CD14-positive monocyte (primary cell): ENCODE data around the gene SF1. TPM values are rescaled to one million over a fixed set of nuclear protein-coding genes. Genes with fewer than 3 reads are reported as not detected.

Experiments used
- DNase-seq, 3 donors: peaks; one replicate each; pipeline ENCODE4 v3.0.0-alpha.2; 2011 to 2022
- H2AFZ ChIP-seq: 2 replicates; pipeline ENCODE4 v1.6.0; 2012; ENCODE audit warnings: mild to moderate bottlenecking, low read depth, low read length, inconsistent platforms; ENCODE audit not compliant: insufficient read depth, poor library complexity, severe bottlenecking
- H3K27ac ChIP-seq, 2 donors: 1 replicate in 1 of 2; 2 replicates in 1 of 2; pipeline ENCODE4 v1.5.1; 2012 to 2013; ENCODE audit warnings: low read length in 2 of 2, control low read depth in 1 of 2, inconsistent platforms in 1 of 2, low read depth in 1 of 2, mild to moderate bottlenecking in 1 of 2
- H3K27me3 ChIP-seq, 2 donors: one replicate each; pipeline versions ENCODE4 v1.6.0 to v1.6.1; 2011 to 2013; ENCODE audit warnings: low read length in 2 of 2; ENCODE audit not compliant: control insufficient read depth in 2 of 2, insufficient read depth in 2 of 2
- H3K36me3 ChIP-seq, 2 donors: replicated peaks in 1 of 2; 1 replicate in 1 of 2; 2 replicates in 1 of 2; pipeline versions ENCODE4 v1.5.1 to v1.6.1; 2012 to 2013; ENCODE audit warnings: low read length in 2 of 2, control low read depth in 1 of 2, inconsistent platforms in 1 of 2, mild to moderate bottlenecking in 1 of 2; ENCODE audit not compliant: insufficient read depth in 2 of 2, control insufficient read depth in 1 of 2
- H3K4me1 ChIP-seq, 2 donors: 1 replicate in 1 of 2; 2 replicates in 1 of 2; pipeline versions ENCODE4 v1.5.1 to v1.6.1; 2012 to 2013; ENCODE audit warnings: low read length in 2 of 2, control low read depth in 1 of 2, inconsistent platforms in 1 of 2, mild to moderate bottlenecking in 1 of 2, moderate library complexity in 1 of 2; ENCODE audit not compliant: insufficient read depth in 2 of 2, control insufficient read depth in 1 of 2
- H3K4me2 ChIP-seq: replicated peaks from 2 replicates; pipeline ENCODE3; 2012; ENCODE audit warnings: low read length, moderate library complexity, mild to moderate bottlenecking; ENCODE audit not compliant: poor library complexity, severe bottlenecking; ENCODE audit errors: extremely low read depth
- H3K4me3 ChIP-seq, 3 experiments: fragments of 200-600 bp in 1 of 3; sonication (generic) in 1 of 3; replicated peaks in 1 of 3; 1 replicate in 2 of 3; 2 replicates in 1 of 3; pipeline ENCODE4 v1.5.1; 2011 to 2013; ENCODE audit warnings: low read length in 3 of 3, mild to moderate bottlenecking in 3 of 3, control low read depth in 2 of 3, low read depth in 2 of 3, inconsistent platforms in 1 of 3, moderate library complexity in 1 of 3
- H3K79me2 ChIP-seq: 2 replicates; pipeline ENCODE4 v1.6.0; 2012; ENCODE audit warnings: mild to moderate bottlenecking, control low read depth, inconsistent platforms, low read length, moderate library complexity; ENCODE audit not compliant: insufficient read depth
- H3K9ac ChIP-seq: 2 replicates; pipeline ENCODE4 v1.6.0; 2017; ENCODE audit warnings: low read length, mild to moderate bottlenecking; ENCODE audit not compliant: insufficient read depth, poor library complexity, severe bottlenecking
- H3K9me3 ChIP-seq, 2 donors: replicated peaks in 1 of 2; 1 replicate in 1 of 2; 2 replicates in 1 of 2; pipeline versions ENCODE4 v1.5.1 to v1.6.1; 2012 to 2013; ENCODE audit warnings: low read length in 2 of 2, control low read depth in 1 of 2; ENCODE audit not compliant: control insufficient read depth in 1 of 2, insufficient read depth in 1 of 2
- H4K20me1 ChIP-seq: 2 replicates; pipeline ENCODE4 v1.6.0; 2012; ENCODE audit warnings: mild to moderate bottlenecking, low read length, control low read depth, moderate library complexity; ENCODE audit not compliant: insufficient read depth
- H3K27ac Mint-ChIP-seq, 7 donors: one replicate each; pipeline ENCODE4 v1.8.0; 2020; ENCODE audit warnings: mild to moderate bottlenecking in 7 of 7, mixed read lengths in 7 of 7, moderate library complexity in 6 of 7, inconsistent platforms in 2 of 7
- H3K27me3 Mint-ChIP-seq, 3 donors: one replicate each; pipeline ENCODE4 v1.8.0; 2021 to 2022; ENCODE audit warnings: low read depth in 3 of 3, mild to moderate bottlenecking in 3 of 3, mixed read lengths in 3 of 3, moderate library complexity in 3 of 3, inconsistent platforms in 1 of 3
- H3K36me3 Mint-ChIP-seq, 2 donors: one replicate each; pipeline ENCODE4 v1.8.0; 2020; ENCODE audit warnings: mixed read lengths in 2 of 2, inconsistent platforms in 1 of 2, mild to moderate bottlenecking in 1 of 2
- H3K4me1 Mint-ChIP-seq: one replicate; pipeline ENCODE4 v1.8.0; 2020; ENCODE audit warnings: mild to moderate bottlenecking, mixed read lengths
- H3K4me3 Mint-ChIP-seq, 2 donors: one replicate each; pipeline ENCODE4 v1.8.0; 2020; ENCODE audit warnings: mild to moderate bottlenecking in 2 of 2, mixed read lengths in 2 of 2, moderate library complexity in 1 of 2
- H3K9me3 Mint-ChIP-seq, 7 donors: one replicate each; pipeline ENCODE4 v1.8.0; 2020 to 2022; ENCODE audit warnings: mixed read lengths in 7 of 7, mild to moderate bottlenecking in 6 of 7, moderate library complexity in 6 of 7, inconsistent platforms in 2 of 7
- WGBS: methylation state at CpG from one replicate; pipeline ENCODE4 v1.1.5; 2013; ENCODE audit warnings: missing lambda C conversion rate; ENCODE audit not compliant: insufficient coverage; 5-methylcytosine and 5-hydroxymethylcytosine counted together
- intact Hi-C, 2 donors: fragments of 100-400 bp; cut with micrococcal nuclease; formaldehyde crosslinking; loops; one replicate each; pipeline versions ENCODE4 v1.15.0 to v1.15.1; 2023
- polyA plus RNA-seq, 3 donors: library from polyadenylated mRNA; depleted of rRNA in 1 of 3; unstranded in 2 of 3; stranded (reverse) in 1 of 3; fragments of 300-500 nt in 2 of 3; fragments of >200 nt in 1 of 3; fragmentation: Illumina TruSeq in 2 of 3; gene quantifications; 1 replicate in 2 of 3; 2 replicates in 1 of 3; pipeline ENCODE4 v1.2.3, GENCODE V29; 2012 to 2021
- TF ChIP-seq, protein P1 (sequence below): fragments of 200-600 bp; IDR thresholded peaks from one replicate; pipeline ENCODE4 v1.8.0; 2022; ENCODE audit warnings: antibody characterized with exemption, mild to moderate bottlenecking

The SF1 gene
- polyA plus RNA-seq, 3 donors, result 31.6 to 302 (median 47.7) TPM

DNA sequence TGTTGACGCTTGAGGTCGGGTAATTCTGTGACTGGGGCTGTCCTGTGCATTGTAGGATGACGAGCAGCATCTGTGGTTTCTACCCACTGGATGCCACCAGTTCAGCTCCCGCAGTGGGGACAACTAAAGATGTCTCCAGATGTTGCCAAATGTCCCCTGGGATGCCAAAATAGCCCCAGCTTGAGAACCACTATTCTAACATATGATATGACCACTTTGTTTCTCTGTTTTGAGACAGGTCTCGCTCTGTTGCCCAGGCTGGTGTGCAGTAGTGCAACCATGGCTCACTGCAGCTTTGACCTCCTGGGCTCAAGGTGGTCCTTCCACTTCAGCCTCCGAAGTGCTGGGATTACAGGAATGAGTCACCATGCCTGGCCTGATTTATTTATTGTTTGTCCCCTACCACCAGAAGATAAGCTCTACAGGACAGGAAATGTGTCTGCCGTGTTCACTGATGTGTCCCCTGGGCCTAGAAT lies 36.4 kb upstream of the SF1 start:
- H3K4me1 Mint-ChIP-seq, result peaks cover 6% of the 10 kb centered on the region
- no peak for DNase-seq
- TF ChIP-seq, protein P1, sequence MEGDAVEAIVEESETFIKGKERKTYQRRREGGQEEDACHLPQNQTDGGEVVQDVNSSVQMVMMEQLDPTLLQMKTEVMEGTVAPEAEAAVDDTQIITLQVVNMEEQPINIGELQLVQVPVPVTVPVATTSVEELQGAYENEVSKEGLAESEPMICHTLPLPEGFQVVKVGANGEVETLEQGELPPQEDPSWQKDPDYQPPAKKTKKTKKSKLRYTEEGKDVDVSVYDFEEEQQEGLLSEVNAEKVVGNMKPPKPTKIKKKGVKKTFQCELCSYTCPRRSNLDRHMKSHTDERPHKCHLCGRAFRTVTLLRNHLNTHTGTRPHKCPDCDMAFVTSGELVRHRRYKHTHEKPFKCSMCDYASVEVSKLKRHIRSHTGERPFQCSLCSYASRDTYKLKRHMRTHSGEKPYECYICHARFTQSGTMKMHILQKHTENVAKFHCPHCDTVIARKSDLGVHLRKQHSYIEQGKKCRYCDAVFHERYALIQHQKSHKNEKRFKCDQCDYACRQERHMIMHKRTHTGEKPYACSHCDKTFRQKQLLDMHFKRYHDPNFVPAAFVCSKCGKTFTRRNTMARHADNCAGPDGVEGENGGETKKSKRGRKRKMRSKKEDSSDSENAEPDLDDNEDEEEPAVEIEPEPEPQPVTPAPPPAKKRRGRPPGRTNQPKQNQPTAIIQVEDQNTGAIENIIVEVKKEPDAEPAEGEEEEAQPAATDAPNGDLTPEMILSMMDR, result no peak
- no peaks in the 10 kb centered on the region for H4K20me1 ChIP-seq
- H3K27me3 ChIP-seq, result no peaks in the 10 kb centered on the region
- no peaks in the 10 kb centered on the region for H3K36me3 ChIP-seq
- intact Hi-C loops, result no loop called here
- H3K9me3 ChIP-seq, result no peaks in the 10 kb centered on the region
- no peaks in the 10 kb centered on the region for H3K9me3 Mint-ChIP-seq
- no peak overlapping the region for H3K4me3 ChIP-seq
- no peak overlapping the region for H3K4me2 ChIP-seq
- peaks cover 6 to 12% of the 10 kb centered on the region in 2 donors for H3K4me1 ChIP-seq
- H3K9ac ChIP-seq, result no peak overlapping the region
- H3K27ac ChIP-seq, result no peak overlapping the region
- no peak overlapping the region for H3K27ac Mint-ChIP-seq
- H3K79me2 ChIP-seq, result no peaks in the 10 kb centered on the region
- H2AFZ ChIP-seq, result no peak overlapping the region
- H3K36me3 Mint-ChIP-seq, result no peaks in the 10 kb centered on the region
- WGBS, result 82% methylated on average over 5 of the region's 7 CpGs
- H3K27me3 Mint-ChIP-seq, result peaks cover 0 to 5% (median 1%) of the 10 kb centered on the region in 3 donors
- H3K4me3 Mint-ChIP-seq, result no peak overlapping the region

DNA sequence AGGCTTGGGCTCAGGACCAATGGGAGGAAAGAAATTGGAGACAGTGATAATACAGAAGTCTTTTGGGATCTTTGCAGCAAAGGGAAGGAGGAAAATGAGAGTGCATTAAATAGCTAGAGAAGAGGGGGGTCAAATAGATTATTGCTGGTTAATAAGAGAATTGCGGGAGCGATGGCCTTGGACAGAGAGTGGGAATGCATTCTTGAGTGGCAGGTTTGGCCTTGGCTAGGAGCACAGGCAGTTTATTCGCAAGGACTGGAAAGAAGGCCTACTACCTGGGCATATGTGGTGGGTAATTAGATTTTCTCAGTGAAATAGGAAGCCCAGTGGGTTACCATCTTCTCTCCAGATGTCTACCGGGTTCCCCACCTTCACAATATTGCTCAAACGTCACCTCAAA lies 35.5 kb upstream of the SF1 start:
- Histone ChIP-seq H3K27me3 (no peaks in the 10 kb centered on the region), H3K9ac (no peak overlapping the region), H3K4me1 (peaks cover 12 to 19% of the 10 kb centered on the region in 2 donors), H3K9me3 (no peaks in the 10 kb centered on the region), H2AFZ (no peak overlapping the region), H3K27ac (no peak overlapping the region), H4K20me1 (no peaks in the 10 kb centered on the region), H3K4me2 (no peak overlapping the region), H3K79me2 (no peaks in the 10 kb centered on the region), H3K36me3 (no peaks in the 10 kb centered on the region), H3K4me3 (no peak overlapping the region)
- TF ChIP-seq, protein P1, result no peak
- Mint-ChIP-seq H3K4me3 (no peak overlapping the region), H3K9me3 (no peaks in the 10 kb centered on the region), H3K27ac (no peak overlapping the region), H3K36me3 (no peaks in the 10 kb centered on the region), H3K4me1 (peaks cover 13% of the 10 kb centered on the region), H3K27me3 (peaks cover 0 to 5% (median 4%) of the 10 kb centered on the region in 3 donors)
- 93% methylated on average over 5 of the region's 5 CpGs for WGBS
- no peak for DNase-seq
- intact Hi-C loops, result no loop called here
